Parathyroid adenoma (tissue), 2 donors: ENCODE measurements around the gene TAAR2.

ENCODE experiments used
- H2AFZ ChIP-seq: fragments of 300-600 bp; sonication (generic); one replicate; pipeline ENCODE4 v1.7.0; 2017; ENCODE audit warnings: antibody characterized with exemption, mild to moderate bottlenecking
- H3K27ac ChIP-seq: fragments of 300-600 bp; sonication (generic); one replicate; pipeline ENCODE4 v1.7.0; 2017
- H3K27me3 ChIP-seq: fragments of 300-600 bp; sonication (generic); one replicate; pipeline ENCODE4 v1.7.0; 2017; ENCODE audit warnings: low read length; ENCODE audit not compliant: control insufficient read depth, insufficient read depth
- H3K36me3 ChIP-seq: fragments of 300-600 bp; sonication (generic); one replicate; pipeline ENCODE4 v1.7.0; 2017; ENCODE audit warnings: low read length; ENCODE audit not compliant: control insufficient read depth, insufficient read depth
- H3K4me1 ChIP-seq: fragments of 300-600 bp; sonication (generic); one replicate; pipeline ENCODE4 v1.7.0; 2017; ENCODE audit warnings: control low read depth
- H3K4me2 ChIP-seq: fragments of 300-600 bp; sonication (generic); one replicate; pipeline ENCODE4 v1.7.0; 2017; ENCODE audit warnings: low read length
- H3K4me3 ChIP-seq: fragments of 300-600 bp; sonication (generic); one replicate; pipeline ENCODE4 v1.7.0; 2017; ENCODE audit warnings: low read depth, low read length
- H3K79me2 ChIP-seq: fragments of 300-600 bp; sonication (generic); one replicate; pipeline ENCODE4 v1.7.0; 2017; ENCODE audit warnings: control low read depth
- H3K9ac ChIP-seq: fragments of 300-600 bp; sonication (generic); one replicate; pipeline ENCODE4 v1.7.0; 2017; ENCODE audit warnings: mild to moderate bottlenecking
- H3K9me3 ChIP-seq: fragments of 300-600 bp; sonication (generic); one replicate; pipeline ENCODE4 v1.7.0; 2017; ENCODE audit warnings: low read length; ENCODE audit not compliant: control insufficient read depth
- TF ChIP-seq, protein P1 (sequence below): fragments of 300-600 bp; sonication (generic); IDR thresholded peaks from one replicate; pipeline ENCODE4 v1.7.0; 2017; ENCODE audit warnings: antibody characterized with exemption, mild to moderate bottlenecking
- donor health status: primary hyperparathyroidism.

Gene TAAR2

DNA sequence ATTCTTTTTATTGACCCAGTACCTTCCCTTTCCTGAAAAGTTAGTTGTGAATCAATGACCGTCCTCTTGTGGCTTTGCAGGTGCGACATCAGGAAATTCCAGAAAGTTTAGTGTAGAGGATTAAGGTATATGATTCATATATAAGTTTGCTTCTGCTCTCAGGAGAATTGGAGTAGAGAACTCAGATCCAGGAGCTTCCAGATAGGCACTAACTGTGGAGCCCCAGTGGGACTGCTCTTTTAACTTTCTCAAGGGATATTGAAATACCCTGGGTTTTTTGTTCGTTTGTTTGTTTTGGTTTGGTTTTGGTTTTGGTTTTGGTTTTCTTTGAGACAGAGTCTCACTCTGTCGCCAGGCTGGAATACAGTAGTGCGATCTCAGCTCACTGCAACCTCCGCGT lies 9.5 kb downstream of the TAAR2 start:
- Histone ChIP-seq H3K27ac (no peak overlapping the region), H3K9ac (no peak overlapping the region), H3K79me2 (no peaks in the 10 kb centered on the region), H3K4me2 (no peak overlapping the region), H3K4me3 (no peak overlapping the region), H3K9me3 (no peaks in the 10 kb centered on the region), H3K4me1 (no peaks in the 10 kb centered on the region), H2AFZ (no peak overlapping the region), H3K36me3 (no peaks in the 10 kb centered on the region), H3K27me3 (no peaks in the 10 kb centered on the region)
- TF ChIP-seq, protein P1, sequence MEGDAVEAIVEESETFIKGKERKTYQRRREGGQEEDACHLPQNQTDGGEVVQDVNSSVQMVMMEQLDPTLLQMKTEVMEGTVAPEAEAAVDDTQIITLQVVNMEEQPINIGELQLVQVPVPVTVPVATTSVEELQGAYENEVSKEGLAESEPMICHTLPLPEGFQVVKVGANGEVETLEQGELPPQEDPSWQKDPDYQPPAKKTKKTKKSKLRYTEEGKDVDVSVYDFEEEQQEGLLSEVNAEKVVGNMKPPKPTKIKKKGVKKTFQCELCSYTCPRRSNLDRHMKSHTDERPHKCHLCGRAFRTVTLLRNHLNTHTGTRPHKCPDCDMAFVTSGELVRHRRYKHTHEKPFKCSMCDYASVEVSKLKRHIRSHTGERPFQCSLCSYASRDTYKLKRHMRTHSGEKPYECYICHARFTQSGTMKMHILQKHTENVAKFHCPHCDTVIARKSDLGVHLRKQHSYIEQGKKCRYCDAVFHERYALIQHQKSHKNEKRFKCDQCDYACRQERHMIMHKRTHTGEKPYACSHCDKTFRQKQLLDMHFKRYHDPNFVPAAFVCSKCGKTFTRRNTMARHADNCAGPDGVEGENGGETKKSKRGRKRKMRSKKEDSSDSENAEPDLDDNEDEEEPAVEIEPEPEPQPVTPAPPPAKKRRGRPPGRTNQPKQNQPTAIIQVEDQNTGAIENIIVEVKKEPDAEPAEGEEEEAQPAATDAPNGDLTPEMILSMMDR, result no peak

DNA sequence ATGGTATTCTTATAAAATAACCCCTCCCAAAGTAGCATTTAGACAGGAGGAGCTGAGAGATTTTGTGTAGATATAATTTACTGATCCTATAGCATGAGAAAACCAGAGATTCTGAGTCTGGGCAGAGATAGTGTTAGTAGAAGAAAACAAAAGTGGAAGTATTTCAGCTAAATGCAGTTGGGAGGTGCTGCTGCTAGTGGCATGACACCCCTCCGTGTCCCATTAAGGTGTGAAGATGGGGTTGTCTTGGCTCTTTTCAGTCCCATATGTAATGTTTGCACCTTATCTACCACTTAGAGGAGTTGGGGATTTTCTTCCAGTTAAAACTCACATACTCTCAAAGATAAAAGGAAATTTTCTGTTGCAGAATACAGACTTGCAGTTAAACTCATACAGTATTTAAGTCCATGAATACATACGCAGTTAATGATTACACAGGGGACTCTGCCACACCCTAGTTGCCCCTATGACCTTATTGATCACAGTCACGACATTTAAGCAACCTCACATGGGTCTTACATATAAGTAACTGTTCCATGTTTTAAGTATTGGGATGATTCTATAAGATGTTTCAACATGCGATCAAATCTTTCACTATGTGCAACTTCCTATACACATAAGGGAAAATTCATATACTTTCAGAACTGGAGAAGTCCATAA lies 11.5 kb downstream of the TAAR2 start:
- no peak overlapping the region for H3K27ac ChIP-seq
- TF ChIP-seq, protein P1, result no peak
- H3K9me3 ChIP-seq, result no peaks in the 10 kb centered on the region
- H2AFZ ChIP-seq, result no peak overlapping the region
- H3K36me3 ChIP-seq, result no peaks in the 10 kb centered on the region
- no peaks in the 10 kb centered on the region for H3K27me3 ChIP-seq
- H3K9ac ChIP-seq, result no peak overlapping the region
- H3K4me3 ChIP-seq, result no peak overlapping the region
- no peak overlapping the region for H3K4me2 ChIP-seq
- H3K4me1 ChIP-seq, result no peaks in the 10 kb centered on the region
- no peaks in the 10 kb centered on the region for H3K79me2 ChIP-seq

DNA sequence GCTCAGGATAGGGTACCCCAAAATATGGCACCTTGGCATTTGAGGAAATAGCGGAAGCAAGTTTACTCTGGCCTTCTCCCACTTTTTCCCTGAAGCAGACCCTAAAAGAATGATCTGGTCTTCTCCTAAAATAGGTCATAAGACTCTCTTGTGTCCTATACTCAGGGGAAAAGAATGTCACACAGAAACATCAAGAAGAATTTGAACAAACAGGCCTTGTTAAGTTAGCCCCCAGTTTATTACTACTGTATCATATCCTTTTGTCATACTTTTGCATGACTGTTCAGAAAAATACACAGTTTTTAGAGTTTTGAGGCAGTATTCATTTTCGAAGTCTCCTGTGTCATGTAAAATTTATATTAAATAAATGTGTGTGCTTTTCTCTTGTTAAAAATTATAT lies 12.5 kb downstream of the TAAR2 start:
- Histone ChIP-seq H3K4me1 (no peaks in the 10 kb centered on the region), H3K27ac (no peak overlapping the region), H3K36me3 (no peaks in the 10 kb centered on the region), H2AFZ (no peak overlapping the region), H3K4me3 (no peak overlapping the region), H3K9ac (no peak overlapping the region), H3K27me3 (no peaks in the 10 kb centered on the region), H3K9me3 (no peaks in the 10 kb centered on the region), H3K4me2 (no peak overlapping the region), H3K79me2 (no peaks in the 10 kb centered on the region)
- TF ChIP-seq, protein P1, result no peak

DNA sequence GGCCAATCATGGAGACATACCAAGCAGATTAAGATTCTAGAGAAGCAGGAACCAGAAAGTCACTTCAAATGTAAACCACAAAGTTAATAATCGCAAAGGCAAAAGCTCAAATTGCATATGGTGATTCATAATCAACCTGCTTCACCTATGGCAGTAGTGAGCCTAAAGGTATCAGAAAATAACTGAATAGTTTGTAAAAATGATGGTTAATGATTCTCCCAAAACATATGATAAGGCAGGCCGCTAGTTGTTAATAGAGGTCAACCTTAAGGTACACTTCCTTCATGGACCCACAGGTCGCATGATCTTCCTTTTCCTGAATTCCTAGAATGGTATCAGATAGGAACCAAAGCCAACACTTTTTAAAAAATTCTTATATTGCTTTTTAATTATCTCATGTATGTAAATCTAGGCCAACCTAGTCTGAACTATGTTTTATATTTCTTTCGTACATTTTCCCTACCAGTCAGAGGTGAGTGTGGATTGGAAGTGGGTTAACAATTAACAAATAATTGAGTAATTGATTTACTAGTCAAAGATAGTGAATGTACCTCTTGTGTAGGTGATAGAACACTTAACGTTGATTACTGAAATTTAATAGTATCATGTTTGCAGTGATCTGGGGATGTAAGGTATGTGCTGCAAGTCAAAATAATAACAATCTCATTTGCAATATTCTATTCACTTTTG lies 16.4 kb downstream of the TAAR2 start:
- H3K27ac ChIP-seq, result no peak overlapping the region
- H3K4me1 ChIP-seq, result no peaks in the 10 kb centered on the region
- H3K9me3 ChIP-seq, result no peaks in the 10 kb centered on the region
- H3K4me3 ChIP-seq, result no peak overlapping the region
- H3K4me2 ChIP-seq, result no peak overlapping the region
- H3K9ac ChIP-seq, result no peak overlapping the region
- no peaks in the 10 kb centered on the region for H3K36me3 ChIP-seq
- no peaks in the 10 kb centered on the region for H3K27me3 ChIP-seq
- no peaks in the 10 kb centered on the region for H3K79me2 ChIP-seq
- no peak overlapping the region for H2AFZ ChIP-seq
- TF ChIP-seq, protein P1, result no peak
